Esophagus muscularis mucosa (tissue), 4 donors: ENCODE results near the gene PCGF1. TPM values are rescaled to one million over a fixed set of nuclear protein-coding genes. Genes with fewer than 3 reads are reported as not detected.

ENCODE experiments used
- DNase-seq: peaks from one replicate; pipeline ENCODE4 v3.0.0-alpha.2; 2017; ENCODE audit errors: extremely low spot score
- H3K27ac ChIP-seq, 4 donors: fragments of 200-600 bp; sonication (generic); replicated peaks in 1 of 4; 1 replicate in 3 of 4; 2 replicates in 1 of 4; pipeline ENCODE4 v1.5.1; 2016 to 2019; ENCODE audit warnings: mild to moderate bottlenecking in 1 of 4
- H3K27me3 ChIP-seq, 4 donors: fragments of 200-600 bp; sonication (generic); one replicate each; pipeline versions ENCODE4 v1.5.1 to v1.6.0; 2016 to 2019
- H3K36me3 ChIP-seq, 4 donors: fragments of 200-600 bp; sonication (generic); one replicate each; pipeline ENCODE4 v1.5.1; 2016 to 2019
- H3K4me1 ChIP-seq, 4 donors: fragments of 200-600 bp; sonication (generic); one replicate each; pipeline ENCODE4 v1.5.1; 2016 to 2019
- H3K4me3 ChIP-seq, 4 donors: fragments of 200-600 bp; sonication (generic); 1 replicate in 2 of 4; 2 replicates in 2 of 4; pipeline ENCODE4 v1.5.1; 2016 to 2019; ENCODE audit warnings: mild to moderate bottlenecking in 4 of 4, moderate library complexity in 1 of 4
- H3K9me3 ChIP-seq, 4 donors: fragments of 200-600 bp; sonication (generic); 1 replicate in 3 of 4; 2 replicates in 1 of 4; pipeline ENCODE4 v1.5.1; 2016 to 2019
- CTCF ChIP-seq, 3 experiments: fragments of 200-600 bp in 2 of 3; fragments of 450-650 bp in 1 of 3; sonication (generic) in 2 of 3; IDR thresholded peaks; one replicate each; pipeline ENCODE4 v1.5.1; 2017 to 2019; ENCODE audit warnings: antibody characterized with exemption in 3 of 3, mild to moderate bottlenecking in 2 of 3, moderate library complexity in 1 of 3
- EP300 ChIP-seq: sonication (generic); formaldehyde crosslinking; IDR thresholded peaks from one replicate; pipeline ENCODE4 v1.6.1; 2017; ENCODE audit warnings: antibody characterized with exemption
- POLR2A ChIP-seq: fragments of 450-650 bp; IDR thresholded peaks from one replicate; pipeline ENCODE4 v1.6.1; 2017; ENCODE audit warnings: antibody characterized with exemption, moderate library complexity, mild to moderate bottlenecking, low read depth
- POLR2AphosphoS5 ChIP-seq, 2 donors: sonication (generic); formaldehyde crosslinking; IDR thresholded peaks; one replicate each; pipeline ENCODE4 v1.6.1; 2017; ENCODE audit warnings: antibody characterized with exemption in 2 of 2
- WGBS: methylation state at CpG from one replicate; pipeline ENCODE4 v1.1.5; 2018; 5-methylcytosine and 5-hydroxymethylcytosine counted together
- intact Hi-C: fragments of 100-400 bp; cut with DNase I; formaldehyde crosslinking; loops from one replicate; pipeline ENCODE4 v1.15.1; 2023
- total RNA-seq, 4 donors: library from RNA; depleted of rRNA; stranded (reverse); fragments of >200 nt; gene quantifications; one replicate each; pipeline versions ENCODE4 v1.1.0 to v1.2.1, GENCODE V29; 2016

PCGF1 gene
- total RNA-seq: 10 to 100 TPM; 11.3 to 14.1 (median 12.7) TPM

- 3% methylated on average over 27 of the region's 56 CpGs for WGBS
- intact Hi-C loops: no loop called here
- Histone ChIP-seq H3K27me3 (peaks cover 0 to 75% (median 23%) of the 10 kb centered on the region in 4 donors), H3K36me3 (peaks cover 0 to 21% (median 18%) of the 10 kb centered on the region in 4 donors), H3K4me3 (peak within 1 kb of the TSS; percentile 71 to 99 (median 86)), H3K27ac (peak within 1 kb of the TSS; percentile 92 to 99 (median 99)), H3K9me3 (no peaks in the 10 kb centered on the region), H3K4me1 (peaks cover 34 to 55% (median 50%) of the 10 kb centered on the region in 4 donors)
- DNase-seq: peak; percentile 100
- no peak for TF ChIP-seq EP300
- peak in 2 of 3 experiments; percentile 29 to 30 for TF ChIP-seq CTCF (IDR thresholded peaks at IDR 0.05)
- TF ChIP-seq POLR2AphosphoS5 (IDR thresholded peaks at IDR 0.05): peak; percentile 78 to 86
These were observed at the start of gene PCGF1 for GRCh38 chr2:74507145-74507925. PCGF1 (minus strand) TSS chr2:74507695; CDS start chr2:74507668, 27 bp downstream.

DNA sequence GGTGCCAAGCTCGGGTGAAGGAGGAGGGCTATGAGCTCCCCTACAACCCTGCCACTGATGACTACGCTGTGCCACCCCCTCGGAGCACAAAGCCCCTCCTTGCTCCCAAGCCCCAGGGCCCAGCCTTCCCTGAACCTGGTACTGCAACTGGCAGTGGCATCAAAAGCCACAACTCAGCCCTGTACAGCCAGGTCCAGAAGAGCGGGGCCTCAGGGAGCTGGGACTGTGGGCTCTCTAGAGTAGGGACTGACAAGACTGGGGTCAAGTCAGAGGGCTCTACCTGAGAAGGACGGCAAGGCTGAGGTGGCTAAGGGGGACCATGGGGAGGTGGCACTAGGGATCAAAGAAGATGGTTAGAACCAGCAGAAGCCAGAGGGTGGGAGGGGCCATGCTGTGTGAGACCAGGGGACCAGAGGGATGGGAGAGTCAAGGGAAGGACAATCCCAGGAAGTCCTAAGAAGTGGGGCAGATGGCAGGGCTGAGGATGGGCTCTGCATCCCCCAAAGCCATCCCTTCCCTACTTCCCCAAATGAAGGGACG is 49.4 kb upstream of the PCGF1 start:
- intact Hi-C loops: no loop called here

GRCh38 chr2:74556159-74556558 is 48.7 kb upstream of the PCGF1 start:
- Histone ChIP-seq H3K4me1 (peaks cover 7 to 36% (median 29%) of the 10 kb centered on the region in 4 donors), H3K27me3 (peaks cover 0 to 10% (median 0%) of the 10 kb centered on the region in 4 donors), H3K27ac (peak overlapping the region in 1 of 4 donors; percentile 93), H3K9me3 (no peaks in the 10 kb centered on the region), H3K4me3 (peak overlapping the region in 3 of 4 donors; percentile 78 to 87 (median 82)), H3K36me3 (peaks cover 0 to 11% (median 7%) of the 10 kb centered on the region in 4 donors)
- no peak for DNase-seq
- WGBS: 81% methylated on average over 13 of the region's 14 CpGs
- TF ChIP-seq EP300 (no peak), CTCF (IDR thresholded peaks at IDR 0.05) (no peak), POLR2A (no peak), POLR2AphosphoS5 (IDR thresholded peaks at IDR 0.05) (no peak)
- intact Hi-C loops: no loop called here

More for the DNA sequence above, 49.4 kb upstream of the PCGF1 start:
- no peak overlapping the region for H3K4me3 ChIP-seq
- H3K27me3 ChIP-seq: peaks cover 0 to 10% (median 0%) of the 10 kb centered on the region in 4 donors
- H3K27ac ChIP-seq: no peak overlapping the region
- peaks cover 0 to 11% (median 7%) of the 10 kb centered on the region in 4 donors for H3K36me3 ChIP-seq
- no peak for TF ChIP-seq POLR2A
- TF ChIP-seq EP300: no peak
- 93% methylated on average over 5 of the region's 6 CpGs for WGBS
- no peaks in the 10 kb centered on the region for H3K9me3 ChIP-seq
- peaks cover 7 to 36% (median 29%) of the 10 kb centered on the region in 4 donors for H3K4me1 ChIP-seq
- no peak for DNase-seq

- 79% methylated on average over 16 of the region's 17 CpGs for WGBS
- peaks cover 7 to 36% (median 29%) of the 10 kb centered on the region in 4 donors for H3K4me1 ChIP-seq
- H3K27me3 ChIP-seq: peaks cover 0 to 9% (median 0%) of the 10 kb centered on the region in 4 donors
- H3K4me3 ChIP-seq: peak overlapping the region; percentile 72 to 87 (median 80)
- H3K9me3 ChIP-seq: no peaks in the 10 kb centered on the region
- no peak for DNase-seq
- H3K27ac ChIP-seq: peak overlapping the region; percentile 90 to 93 (median 92)
- intact Hi-C loops: no loop called here
- TF ChIP-seq EP300 (no peak), CTCF (IDR thresholded peaks at IDR 0.05) (no peak), POLR2AphosphoS5 (IDR thresholded peaks at IDR 0.05) (no peak), POLR2A (no peak)
- H3K36me3 ChIP-seq: peaks cover 0 to 11% (median 7%) of the 10 kb centered on the region in 4 donors
These were observed 48.2 kb upstream of the PCGF1 start for GRCh38 chr2:74555610-74556103.
